ENCODE results near the gene ASTL. TPM values are rescaled to one million over a fixed set of nuclear protein-coding genes. Genes with fewer than 3 reads are reported as not detected.
A peak's percentile ranks its signal among the peaks of the same experiment; 100 is the strongest.

ASTL gene
- total and polyA plus RNA-seq, 9 of the 15 experiments (the other 6 are each of a cell fraction or from before 2014, with no cell fraction given): not detected

GRCh38 chr2:96119389-96119751 is 18.9 kb downstream of the ASTL start (continued):
- TF ChIP-seq USF2 (CRISPR knock-in tag; IDR thresholded peaks at IDR 0.05) (no peak), E2F5 (CRISPR knock-in tag; IDR thresholded peaks at IDR 0.05) (no peak), ATF3 (IDR thresholded peaks at IDR 0.05) (peak; percentile 82), ATF3 (CRISPR knock-in tag; conservative IDR thresholded peaks at IDR 0.05) (no peak)

GRCh38 chr2:96118698-96119388 is 19.5 kb downstream of the ASTL start:
- no TSS peak for BruUV-seq (replicated peaks)
- Histone ChIP-seq H3K36me3 (ENCODE audit: control insufficient read depth, insufficient read depth, low read length) (no peaks in the 10 kb centered on the region), H3K4me1 (replicated peaks in 1 of 2; ENCODE audit: control insufficient read depth in 2 of 2, insufficient read depth in 2 of 2, low read length in 2 of 2) (peaks cover 3 to 45% of the 10 kb centered on the region in 2 experiments; a peak in 4 of 5 replicates), H3K9me1 (ENCODE audit: control insufficient read depth, insufficient read depth, low read length) (no peaks in the 10 kb centered on the region), H4K20me1 (replicated peaks; ENCODE audit: control insufficient read depth, insufficient read depth, low read length) (peaks cover 17% of the 10 kb centered on the region), H3K27me3 (ENCODE audit: control insufficient read depth in 2 of 2, insufficient read depth in 2 of 2, low read length in 2 of 2) (peaks cover 20 to 85% of the 10 kb centered on the region in 2 experiments; a peak in 4 of 5 replicates), H3K9ac (ENCODE audit: insufficient read depth in 1 of 2, low read depth in 2 of 2, low read length in 2 of 2) (no peak overlapping the region), H3K9me3 (replicated peaks; ENCODE audit: control insufficient read depth, insufficient read depth, low read depth, low read length) (no peaks in the 10 kb centered on the region), H2AFZ (ENCODE audit: low read depth, low read length) (no peak overlapping the region), H3K4me3 (no peak overlapping the region), H3K79me2 (ENCODE audit: control insufficient read depth, insufficient read depth, low read length) (no peaks in the 10 kb centered on the region), H3K27ac (ENCODE audit: extremely low read depth, low read depth, low read length) (no peak overlapping the region), H3K4me2 (ENCODE audit: insufficient read depth, low read length) (no peak overlapping the region)
- ATAC-seq: no peak
- POLR2A ChIA-PET: interaction anchor here (0.6 kb wide), 1 partner anchor 9 kb away, joined by 3 read pairs; no protein-coding TSS in a partner anchor
- FAIRE-seq: no peak
- CTCF ChIA-PET (ENCODE audit: low intra/inter-chr PET ratio): no interaction called here
- in situ Hi-C loops (cut with MboI): no loop called here
- no peak for DNase-seq (ENCODE audit: extremely low read depth in 1 of 4, low spot score in 3 of 4)
- WGBS (ENCODE audit: insufficient coverage, low coverage, missing lambda C conversion rate): 4% methylated on average over 13 of the region's 13 CpGs
- intact Hi-C loops (cut with micrococcal nuclease): no loop called here
- TF ChIP-seq ADNP (tag; IDR thresholded peaks at IDR 0.05) (no peak), NCOA4 (IDR thresholded peaks at IDR 0.05; ENCODE audit: partially characterized antibody) (no peak), PHF20 (IDR thresholded peaks at IDR 0.05; ENCODE audit: partially characterized antibody) (no peak), WHSC1 (IDR thresholded peaks at IDR 0.05; ENCODE audit: low read length) (no peak), PHB2 (IDR thresholded peaks at IDR 0.05; ENCODE audit: low read depth) (no peak), LEF1 (IDR thresholded peaks at IDR 0.05) (no peak), ETV6 (IDR thresholded peaks at IDR 0.05; ENCODE audit: borderline replicate concordance in 1 of 2, low read depth in 2 of 2, low read length in 1 of 2) (no peak), ETV6 (CRISPR knock-in tag; IDR thresholded peaks at IDR 0.05; ENCODE audit: borderline replicate concordance) (no peak), ZNF518B (CRISPR knock-in tag; IDR thresholded peaks at IDR 0.05) (no peak), ZNF384 (IDR thresholded peaks at IDR 0.05; ENCODE audit: low read depth, low read length) (no peak)
